SU-DHL-6 (cell line): ENCODE measurements around the gene BIK.

Experiments
- H2AFZ ChIP-seq: fragments of 200-600 bp; sonication (generic); 2 replicates; pipeline ENCODE4 v1.6.1; 2014; ENCODE audit warnings: low read depth, mild to moderate bottlenecking, moderate library complexity, mixed read lengths, antibody characterized with exemption, low read length; ENCODE audit not compliant: severe bottlenecking
- H3F3A ChIP-seq: fragments of 200-600 bp; shearing (Covaris generic); 2 replicates; pipeline ENCODE4 v1.6.0; 2016; ENCODE audit warnings: antibody characterized with exemption, mild to moderate bottlenecking; ENCODE audit not compliant: insufficient read depth
- H3K27ac ChIP-seq: fragments of 200-600 bp; sonication (generic); 2 replicates; pipeline ENCODE4 v1.5.1; 2016; ENCODE audit warnings: low read depth, mild to moderate bottlenecking, low read length, moderate library complexity, mixed read lengths
- H3K27me3 ChIP-seq: fragments of 200-600 bp; sonication (generic), shearing (Covaris generic); 2 replicates; pipeline ENCODE4 v1.6.0; 2014; ENCODE audit warnings: mild to moderate bottlenecking, low read length
- H3K36me3 ChIP-seq: fragments of 200-600 bp; sonication (generic); 2 replicates; pipeline ENCODE4 v1.6.1; 2014; ENCODE audit warnings: mild to moderate bottlenecking, low read length, mixed read lengths
- H3K4me2 ChIP-seq: fragments of 300-600, 200-600 bp; shearing (Covaris generic), sonication (generic); 2 replicates; pipeline ENCODE4 v1.6.0; 2014; ENCODE audit warnings: low read length, low read depth, mild to moderate bottlenecking; ENCODE audit not compliant: poor library complexity, severe bottlenecking
- H3K4me3 ChIP-seq: fragments of 200-600 bp; sonication (generic); 2 replicates; pipeline ENCODE4 v1.5.1; 2014; ENCODE audit warnings: antibody characterized with exemption, low read length, mild to moderate bottlenecking, mixed read lengths; ENCODE audit not compliant: insufficient read depth, poor library complexity, severe bottlenecking
- H3K79me2 ChIP-seq: fragments of 200-600 bp; sonication (generic); 2 replicates; pipeline ENCODE4 v1.6.1; 2014; ENCODE audit warnings: mild to moderate bottlenecking, low read length, moderate library complexity; ENCODE audit not compliant: insufficient read depth
- H3K9ac ChIP-seq: fragments of 200-600 bp; sonication (generic); 2 replicates; pipeline ENCODE4 v1.7.0; 2014; ENCODE audit warnings: mild to moderate bottlenecking, low read length
- H3K9me2 ChIP-seq: fragments of 200-600 bp; sonication (generic); replicated peaks from 2 replicates; pipeline ENCODE4 v1.6.1; 2014; ENCODE audit warnings: low read length; ENCODE audit not compliant: insufficient read depth
- H3K9me3 ChIP-seq: fragments of 200-600 bp; sonication (generic); 2 replicates; pipeline ENCODE4 v1.6.1; 2014; ENCODE audit warnings: low read length, mixed read lengths; ENCODE audit not compliant: insufficient read depth
- H4K20me1 ChIP-seq: fragments of 200-600 bp; sonication (generic); 2 replicates; pipeline ENCODE4 v1.6.1; 2014; ENCODE audit warnings: low read depth, mild to moderate bottlenecking, antibody characterized with exemption, low read length, moderate library complexity, mixed read lengths
- EZH2phosphoT487 ChIP-seq: fragments of 200-600 bp; sonication (generic), shearing (Covaris generic); conservative IDR thresholded peaks from 2 replicates; pipeline ENCODE4 v1.6.1; 2018; ENCODE audit warnings: mild to moderate bottlenecking, antibody characterized with exemption, low read length, moderate library complexity, mixed read lengths
- TF ChIP-seq, protein P1 (sequence below): fragments of 200-600 bp; sonication (generic); IDR thresholded peaks from one replicate; pipeline ENCODE4 v1.5.1; 2017; ENCODE audit warnings: antibody characterized with exemption, mild to moderate bottlenecking, low read length, moderate library complexity; ENCODE audit not compliant: insufficient read depth, poor library complexity, severe bottlenecking

The BIK gene

DNA sequence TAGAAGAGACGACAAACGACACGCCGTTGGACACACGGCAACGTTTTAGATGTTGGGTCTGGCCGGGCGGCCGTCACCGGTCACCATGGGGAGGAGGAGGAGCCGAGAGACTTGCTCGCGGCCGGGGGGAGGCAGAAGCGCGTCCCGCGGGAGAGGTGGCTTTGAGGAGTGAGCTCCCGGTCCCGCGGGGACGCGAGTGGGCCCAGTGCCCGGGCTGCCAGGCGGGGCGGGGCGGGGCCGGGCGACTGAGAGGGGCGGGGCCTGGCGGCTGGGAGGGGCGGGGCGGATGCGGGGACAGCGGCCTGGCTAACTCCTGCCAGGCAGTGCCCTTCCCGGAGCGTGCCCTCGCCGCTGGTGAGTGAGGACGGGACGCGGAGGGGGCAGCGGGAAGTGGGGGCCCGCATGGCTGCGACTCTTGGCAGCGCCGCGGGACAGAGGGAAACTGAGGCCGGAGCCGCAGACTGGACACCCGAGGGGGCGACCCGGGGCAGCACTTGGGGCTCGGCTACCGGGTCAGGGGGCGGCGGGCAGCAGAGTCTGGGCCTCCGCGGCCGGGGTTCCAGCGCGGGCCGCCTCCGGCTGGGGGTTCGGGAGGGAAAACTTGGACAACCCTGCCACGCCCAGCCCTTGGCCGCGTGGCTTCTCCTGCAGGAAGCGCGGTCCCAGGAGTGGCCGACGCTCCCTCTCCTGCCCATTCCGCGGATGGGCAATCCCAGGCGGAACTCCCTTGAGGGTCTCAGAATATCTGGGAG lies 40.9 kb downstream of the BIK start, which contains the start of gene TSPO:
Gene TSPO, plus strand, starts transcription at position 309 of the 752 bp plus-strand sequence. CDS start 7,680 bp downstream, outside the sequence.
- 0 out of 2 replicates have a peak, but pooled peaks cover 3% of the 10 kb centered on the region for H3K27me3 ChIP-seq
- no peaks in the 10 kb centered on the region for H4K20me1 ChIP-seq
- no peaks in the 10 kb centered on the region for H3K36me3 ChIP-seq
- no peaks in the 10 kb centered on the region for H3K79me2 ChIP-seq
- H3K9me3 ChIP-seq = no peaks in the 10 kb centered on the region
- H3K4me3 ChIP-seq = no peak within 1 kb of the TSS
- H3K27ac ChIP-seq = no peak within 1 kb of the TSS
- H2AFZ ChIP-seq = no peak within 1 kb of the TSS
- H3K4me2 ChIP-seq = peak within 1 kb of the TSS; percentile 24
- no peaks in the 10 kb centered on the region for H3K9me2 ChIP-seq
- 0 out of 2 replicates have a peak, but pooled peaks have one; percentile 79 for TF ChIP-seq EZH2phosphoT487
- TF ChIP-seq, protein P1, sequence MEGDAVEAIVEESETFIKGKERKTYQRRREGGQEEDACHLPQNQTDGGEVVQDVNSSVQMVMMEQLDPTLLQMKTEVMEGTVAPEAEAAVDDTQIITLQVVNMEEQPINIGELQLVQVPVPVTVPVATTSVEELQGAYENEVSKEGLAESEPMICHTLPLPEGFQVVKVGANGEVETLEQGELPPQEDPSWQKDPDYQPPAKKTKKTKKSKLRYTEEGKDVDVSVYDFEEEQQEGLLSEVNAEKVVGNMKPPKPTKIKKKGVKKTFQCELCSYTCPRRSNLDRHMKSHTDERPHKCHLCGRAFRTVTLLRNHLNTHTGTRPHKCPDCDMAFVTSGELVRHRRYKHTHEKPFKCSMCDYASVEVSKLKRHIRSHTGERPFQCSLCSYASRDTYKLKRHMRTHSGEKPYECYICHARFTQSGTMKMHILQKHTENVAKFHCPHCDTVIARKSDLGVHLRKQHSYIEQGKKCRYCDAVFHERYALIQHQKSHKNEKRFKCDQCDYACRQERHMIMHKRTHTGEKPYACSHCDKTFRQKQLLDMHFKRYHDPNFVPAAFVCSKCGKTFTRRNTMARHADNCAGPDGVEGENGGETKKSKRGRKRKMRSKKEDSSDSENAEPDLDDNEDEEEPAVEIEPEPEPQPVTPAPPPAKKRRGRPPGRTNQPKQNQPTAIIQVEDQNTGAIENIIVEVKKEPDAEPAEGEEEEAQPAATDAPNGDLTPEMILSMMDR = no peak
- no peak within 1 kb of the TSS for H3K9ac ChIP-seq
- H3F3A ChIP-seq = no peaks in the 10 kb centered on the region; the same call in 1 of the 2 replicates

DNA sequence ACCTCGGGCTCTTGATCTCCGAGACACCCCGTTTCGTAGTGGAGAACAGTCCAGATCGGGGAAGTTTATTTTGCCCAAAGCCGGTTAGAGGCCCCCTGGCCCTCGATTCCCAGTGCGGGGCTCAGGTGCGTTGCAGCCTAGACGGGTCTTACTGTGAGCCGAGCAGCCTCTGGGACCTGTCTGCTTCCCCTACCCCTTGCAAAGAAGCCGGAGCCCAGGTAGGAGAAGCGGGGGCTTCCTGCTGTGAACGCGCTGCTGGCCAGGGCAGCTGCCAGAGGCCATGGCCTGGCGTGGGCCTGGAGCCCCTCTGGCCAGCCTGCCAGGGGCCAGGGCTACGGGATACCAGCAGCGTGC lies 41.4 kb downstream of the BIK start:
- Histone ChIP-seq H3K9me3 (no peaks in the 10 kb centered on the region), H3K79me2 (no peaks in the 10 kb centered on the region), H3K27ac (no peak overlapping the region), H3K9ac (no peak overlapping the region), H2AFZ (no peak overlapping the region), H3K4me3 (no peak overlapping the region), H3K9me2 (no peaks in the 10 kb centered on the region), H3K36me3 (no peaks in the 10 kb centered on the region), H3F3A (no peaks in the 10 kb centered on the region; the same call in 1 of the 2 replicates), H3K4me2 (no peak overlapping the region), H3K27me3 (0 out of 2 replicates have a peak, but pooled peaks cover 3% of the 10 kb centered on the region), H4K20me1 (no peaks in the 10 kb centered on the region)
- TF ChIP-seq EZH2phosphoT487 = no peak
- TF ChIP-seq, protein P1 = no peak

DNA sequence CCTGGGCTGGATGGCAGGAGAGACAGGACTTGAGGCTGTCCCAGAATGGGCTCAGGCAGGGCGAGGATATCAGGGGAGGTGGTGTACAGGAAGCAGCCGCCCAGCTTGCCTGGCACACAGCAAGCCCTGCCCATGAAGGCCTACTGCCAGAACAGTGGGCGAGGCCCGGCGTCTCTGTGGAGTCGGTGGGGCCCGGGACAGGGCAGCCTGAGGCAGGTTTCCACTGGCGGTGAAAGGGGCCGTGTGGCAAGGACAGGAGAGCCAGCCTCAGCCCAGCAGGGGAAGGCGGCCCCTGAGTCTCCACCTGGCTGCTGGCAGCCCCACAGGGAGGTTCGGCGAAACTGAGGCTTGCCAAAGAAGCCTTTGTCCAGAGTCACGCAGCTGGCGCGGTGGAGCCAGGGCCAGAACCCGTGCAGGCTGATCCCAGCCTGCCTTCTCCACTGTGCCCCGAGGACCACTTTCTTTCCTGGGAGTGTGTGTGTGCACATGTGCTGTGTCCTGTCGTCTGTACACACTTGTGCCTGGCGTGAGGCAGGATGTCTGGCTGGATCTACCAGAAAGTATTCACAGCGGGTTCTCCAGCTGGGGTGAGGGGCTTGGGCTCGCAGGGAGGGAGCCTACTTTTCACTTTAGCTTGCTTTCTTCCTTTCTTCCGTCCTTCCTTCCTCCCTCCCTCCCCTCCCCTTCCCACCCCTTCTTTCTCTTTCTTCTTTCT lies 42.0 kb downstream of the BIK start:
- no peak overlapping the region for H3K27ac ChIP-seq
- TF ChIP-seq EZH2phosphoT487 = no peak
- TF ChIP-seq, protein P1 = no peak
- no peak overlapping the region for H3K4me2 ChIP-seq
- H3K36me3 ChIP-seq = no peaks in the 10 kb centered on the region
- H4K20me1 ChIP-seq = no peaks in the 10 kb centered on the region
- no peaks in the 10 kb centered on the region for H3K9me2 ChIP-seq
- 0 out of 2 replicates have a peak, but pooled peaks cover 3% of the 10 kb centered on the region for H3K27me3 ChIP-seq
- no peak overlapping the region for H3K4me3 ChIP-seq
- H3K9ac ChIP-seq = no peak overlapping the region
- H3F3A ChIP-seq = no peaks in the 10 kb centered on the region; the same call in 1 of the 2 replicates
- no peak overlapping the region for H2AFZ ChIP-seq
- no peaks in the 10 kb centered on the region for H3K9me3 ChIP-seq
- H3K79me2 ChIP-seq = no peaks in the 10 kb centered on the region
